Neural cell (in vitro differentiated cells): ENCODE results near the gene GJA5. TPM values are rescaled to one million over a fixed set of nuclear protein-coding genes. Genes with fewer than 3 reads are reported as not detected.

Source experiments
- H2AFZ ChIP-seq: fragments of 200-600, 300-800 bp; sonication (generic), shearing (Covaris generic); 2 replicates; pipeline ENCODE4 v1.6.0; 2014; ENCODE audit warnings: low read depth, mild to moderate bottlenecking, antibody characterized with exemption, low read length, moderate library complexity
- H3F3A ChIP-seq: fragments of 200-600 bp; shearing (Covaris generic); 2 replicates; pipeline ENCODE4 v1.6.1; 2016; ENCODE audit warnings: mild to moderate bottlenecking, moderate library complexity, mixed read lengths, antibody characterized with exemption, low read length; ENCODE audit not compliant: insufficient read depth, poor library complexity, severe bottlenecking
- H3K27ac ChIP-seq: fragments of 200-600, 300-800 bp; sonication (generic), shearing (Covaris generic); 2 replicates; pipeline ENCODE4 v1.5.1; 2014; ENCODE audit warnings: mild to moderate bottlenecking, low read length, moderate library complexity
- H3K27me3 ChIP-seq: fragments of 300-800, 200-600 bp; sonication (generic), shearing (Covaris generic); 2 replicates; pipeline ENCODE4 v1.6.0; 2014; ENCODE audit warnings: mild to moderate bottlenecking, low read depth, low read length, moderate library complexity; ENCODE audit not compliant: insufficient read depth
- H3K36me3 ChIP-seq: fragments of 300-800, 200-600 bp; sonication (generic), shearing (Covaris generic); 2 replicates; pipeline ENCODE4 v1.5.1; 2014; ENCODE audit warnings: mild to moderate bottlenecking, antibody characterized with exemption, low read length, moderate library complexity; ENCODE audit not compliant: insufficient read depth
- H3K4me2 ChIP-seq: fragments of 300-800, 200-600 bp; sonication (generic), shearing (Covaris generic); 2 replicates; pipeline ENCODE4 v1.6.0; 2014; ENCODE audit warnings: mild to moderate bottlenecking, low read length
- H3K4me3 ChIP-seq: fragments of 300-800, 200-600 bp; sonication (generic), shearing (Covaris generic); 2 replicates; pipeline ENCODE4 v1.5.1; 2014; ENCODE audit warnings: mild to moderate bottlenecking, low read length, moderate library complexity
- H3K79me2 ChIP-seq: fragments of 200-600 bp; shearing (Covaris generic); replicated peaks from 2 replicates; pipeline ENCODE4 v1.6.0; 2014; ENCODE audit warnings: mild to moderate bottlenecking, low read length, moderate library complexity; ENCODE audit not compliant: insufficient read depth
- H3K9ac ChIP-seq: fragments of 300-800, 200-600 bp; sonication (generic), shearing (Covaris generic); 2 replicates; pipeline ENCODE4 v1.6.1; 2016; ENCODE audit warnings: mild to moderate bottlenecking, low read length, mixed read lengths
- H3K9me2 ChIP-seq: fragments of 200-600 bp; shearing (Covaris generic); 2 replicates; pipeline ENCODE4 v1.6.1; 2016; ENCODE audit warnings: mild to moderate bottlenecking, low read length, mixed read lengths; ENCODE audit not compliant: insufficient read depth
- H3K9me3 ChIP-seq: fragments of 200-600, 300-800 bp; sonication (generic), shearing (Covaris generic); 2 replicates; pipeline ENCODE4 v1.6.1; 2016; ENCODE audit warnings: mild to moderate bottlenecking, mixed run types, low read length, moderate library complexity, mixed read lengths
- H4K20me1 ChIP-seq: fragments of 200-600 bp; shearing (Covaris generic); 2 replicates; pipeline ENCODE4 v1.6.1; 2016; ENCODE audit warnings: mild to moderate bottlenecking, mixed run types; ENCODE audit not compliant: insufficient read depth
- CTCF ChIP-seq: fragments of 450-650 bp; IDR thresholded peaks from 2 replicates; pipeline ENCODE4 v1.5.1; 2014; ENCODE audit warnings: antibody characterized with exemption, mild to moderate bottlenecking, moderate library complexity; ENCODE audit not compliant: poor library complexity, severe bottlenecking
- EP300 ChIP-seq: fragments of 450-650 bp; conservative IDR thresholded peaks from 2 replicates; pipeline ENCODE4 v1.6.1; 2014; ENCODE audit warnings: antibody characterized with exemption, mild to moderate bottlenecking, moderate library complexity; ENCODE audit not compliant: poor library complexity, severe bottlenecking
- EZH2 ChIP-seq: fragments of 200-600, 300-800 bp; shearing (Covaris generic), sonication (generic); IDR thresholded peaks from 2 replicates; pipeline ENCODE4 v1.6.1; 2014; ENCODE audit warnings: antibody characterized with exemption, low read length, borderline replicate concordance, mild to moderate bottlenecking; ENCODE audit not compliant: insufficient read depth, poor library complexity, severe bottlenecking
- MXI1 ChIP-seq: fragments of 450-650 bp; conservative IDR thresholded peaks from 2 replicates; pipeline ENCODE4 v1.6.1; 2014; ENCODE audit warnings: antibody characterized with exemption, mild to moderate bottlenecking; ENCODE audit not compliant: poor library complexity, severe bottlenecking
- POLR2AphosphoS5 ChIP-seq: IDR thresholded peaks from 2 replicates; pipeline ENCODE4 v1.6.1; 2012
- RAD21 ChIP-seq: fragments of 450-650 bp; conservative IDR thresholded peaks from 2 replicates; pipeline ENCODE4 v1.6.1; 2014; ENCODE audit warnings: antibody characterized with exemption, mild to moderate bottlenecking, moderate library complexity
- SMC3 ChIP-seq: fragments of 450-650 bp; conservative IDR thresholded peaks from 2 replicates; pipeline ENCODE4 v1.6.1; 2014; ENCODE audit warnings: antibody characterized with exemption, mild to moderate bottlenecking, moderate library complexity; ENCODE audit not compliant: poor library complexity
- TAF1 ChIP-seq: IDR thresholded peaks from 2 replicates; pipeline ENCODE4 v1.6.1; 2012; ENCODE audit warnings: low read depth
- polyA plus RNA-seq: library from polyadenylated mRNA; depleted of rRNA; stranded (reverse); fragments of >200 nt; gene quantifications from 2 replicates; pipeline ENCODE4 v1.2.3, GENCODE V29; 2014
- TF ChIP-seq, protein P1 (sequence below): IDR thresholded peaks from 2 replicates; pipeline ENCODE4 v1.6.1; 2012; ENCODE audit warnings: borderline replicate concordance

GJA5 gene
- polyA plus RNA-seq, 1 donor from 2014 or later, result not detected

DNA sequence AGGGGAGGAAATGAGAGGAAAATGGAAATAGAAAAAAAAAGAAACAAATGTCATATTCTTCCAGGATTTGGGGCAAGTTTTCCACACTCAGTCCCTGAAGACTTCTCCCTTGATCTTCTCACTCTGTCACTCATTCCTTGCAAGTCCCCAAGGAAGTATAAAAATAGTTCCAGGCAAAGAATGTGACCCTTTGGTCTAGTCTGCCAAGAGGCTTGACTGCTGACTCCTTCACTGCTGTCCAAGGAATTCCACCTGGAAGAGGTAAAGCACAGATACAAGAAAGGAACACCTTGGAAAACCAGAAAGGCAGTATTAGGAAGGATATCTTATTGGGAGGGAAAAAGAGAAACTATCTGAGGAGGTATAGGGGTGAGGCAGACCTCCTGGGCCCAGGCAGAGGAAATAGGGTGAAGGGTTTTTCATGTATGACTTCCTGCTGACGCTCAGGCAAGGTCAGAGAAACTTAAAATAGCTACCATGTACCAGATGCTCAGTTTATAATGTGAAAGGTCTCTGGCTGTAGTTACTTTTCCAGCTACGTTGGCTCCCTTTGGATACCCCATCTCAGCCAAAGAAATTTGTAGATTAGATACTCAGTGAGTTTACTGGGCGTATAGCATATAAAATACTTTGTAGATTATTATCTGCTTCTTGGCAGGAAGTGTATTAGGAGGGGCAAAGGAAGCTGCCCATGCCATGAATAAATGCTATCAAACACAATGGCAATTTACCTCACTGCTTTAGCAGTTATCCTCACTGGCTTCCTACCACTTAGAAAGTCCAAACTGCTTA lies 2.0 kb upstream of the GJA5 start:
- Histone ChIP-seq H3K27ac (no peak overlapping the region), H3K79me2 (no peaks in the 10 kb centered on the region), H4K20me1 (no peaks in the 10 kb centered on the region), H3K9me3 (no peaks in the 10 kb centered on the region), H3K4me2 (no peak overlapping the region), H3K9me2 (no peaks in the 10 kb centered on the region), H3K36me3 (no peaks in the 10 kb centered on the region), H3K9ac (no peak overlapping the region), H3K4me3 (no peak overlapping the region), H3K27me3 (no peaks in the 10 kb centered on the region), H3F3A (no peaks in the 10 kb centered on the region), H2AFZ (no peak overlapping the region)
- TF ChIP-seq, protein P1, sequence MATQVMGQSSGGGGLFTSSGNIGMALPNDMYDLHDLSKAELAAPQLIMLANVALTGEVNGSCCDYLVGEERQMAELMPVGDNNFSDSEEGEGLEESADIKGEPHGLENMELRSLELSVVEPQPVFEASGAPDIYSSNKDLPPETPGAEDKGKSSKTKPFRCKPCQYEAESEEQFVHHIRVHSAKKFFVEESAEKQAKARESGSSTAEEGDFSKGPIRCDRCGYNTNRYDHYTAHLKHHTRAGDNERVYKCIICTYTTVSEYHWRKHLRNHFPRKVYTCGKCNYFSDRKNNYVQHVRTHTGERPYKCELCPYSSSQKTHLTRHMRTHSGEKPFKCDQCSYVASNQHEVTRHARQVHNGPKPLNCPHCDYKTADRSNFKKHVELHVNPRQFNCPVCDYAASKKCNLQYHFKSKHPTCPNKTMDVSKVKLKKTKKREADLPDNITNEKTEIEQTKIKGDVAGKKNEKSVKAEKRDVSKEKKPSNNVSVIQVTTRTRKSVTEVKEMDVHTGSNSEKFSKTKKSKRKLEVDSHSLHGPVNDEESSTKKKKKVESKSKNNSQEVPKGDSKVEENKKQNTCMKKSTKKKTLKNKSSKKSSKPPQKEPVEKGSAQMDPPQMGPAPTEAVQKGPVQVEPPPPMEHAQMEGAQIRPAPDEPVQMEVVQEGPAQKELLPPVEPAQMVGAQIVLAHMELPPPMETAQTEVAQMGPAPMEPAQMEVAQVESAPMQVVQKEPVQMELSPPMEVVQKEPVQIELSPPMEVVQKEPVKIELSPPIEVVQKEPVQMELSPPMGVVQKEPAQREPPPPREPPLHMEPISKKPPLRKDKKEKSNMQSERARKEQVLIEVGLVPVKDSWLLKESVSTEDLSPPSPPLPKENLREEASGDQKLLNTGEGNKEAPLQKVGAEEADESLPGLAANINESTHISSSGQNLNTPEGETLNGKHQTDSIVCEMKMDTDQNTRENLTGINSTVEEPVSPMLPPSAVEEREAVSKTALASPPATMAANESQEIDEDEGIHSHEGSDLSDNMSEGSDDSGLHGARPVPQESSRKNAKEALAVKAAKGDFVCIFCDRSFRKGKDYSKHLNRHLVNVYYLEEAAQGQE, result no peak
- TF ChIP-seq CTCF (no peak), EZH2 (no peak), SMC3 (no peak), RAD21 (no peak), POLR2AphosphoS5 (no peak), TAF1 (no peak), MXI1 (no peak)

DNA sequence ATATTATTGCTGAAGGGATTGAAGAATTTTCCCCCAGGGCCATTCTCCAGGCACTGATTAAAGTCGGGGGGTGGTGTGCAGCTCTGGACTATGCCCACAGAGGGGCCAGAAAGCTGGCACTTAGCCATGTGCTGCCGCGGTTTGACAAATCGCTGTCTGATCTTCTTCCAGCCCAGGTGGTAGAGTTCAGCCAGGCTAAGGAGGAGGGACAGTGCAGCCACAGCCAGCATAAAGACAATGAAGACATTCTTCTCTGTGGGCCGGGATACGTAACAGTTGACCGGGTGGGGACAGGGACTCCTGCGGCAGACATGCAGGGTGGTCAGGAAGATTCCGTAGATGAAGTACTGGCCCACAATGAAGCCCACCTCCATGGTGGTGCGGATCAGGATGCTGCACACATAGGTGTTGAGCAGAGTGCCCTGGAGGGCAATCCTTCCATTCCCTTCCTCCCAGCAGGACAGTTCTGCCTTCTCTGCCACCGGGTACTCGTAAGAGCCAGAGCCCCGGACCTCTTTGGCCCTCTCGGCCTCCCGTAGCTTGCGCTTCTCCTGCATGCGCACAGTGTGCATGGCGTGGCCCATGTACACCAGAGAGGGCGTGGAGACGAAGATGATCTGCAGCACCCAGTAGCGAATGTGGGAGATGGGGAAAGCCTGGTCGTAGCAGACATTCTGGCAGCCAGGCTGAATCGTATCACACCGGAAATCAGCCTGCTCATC lies 1.9 kb downstream of the GJA5 start:
- Histone ChIP-seq H3K27me3 (no peaks in the 10 kb centered on the region), H3K27ac (no peak overlapping the region), H3K9me2 (no peaks in the 10 kb centered on the region), H3K4me3 (no peak overlapping the region), H3K9ac (no peak overlapping the region), H4K20me1 (no peaks in the 10 kb centered on the region), H3K4me2 (no peak overlapping the region), H3K79me2 (no peaks in the 10 kb centered on the region), H3F3A (no peaks in the 10 kb centered on the region), H2AFZ (no peak overlapping the region), H3K36me3 (no peaks in the 10 kb centered on the region), H3K9me3 (no peaks in the 10 kb centered on the region)
- TF ChIP-seq CTCF (no peak), RAD21 (no peak), TAF1 (no peak), POLR2AphosphoS5 (no peak), MXI1 (no peak), SMC3 (no peak), EZH2 (no peak), EP300 (no peak)
- TF ChIP-seq, protein P1, result no peak
